ENCODE data around the gene RFFL.
A peak's percentile ranks its signal among the peaks of the same experiment; 100 is the strongest.
"Not testable (repeated sequence)": the region's sequence is repeated elsewhere in the genome, so short reads cannot be mapped to it uniquely, and the experiment has no call there.

The RFFL gene

GRCh38 chr17:35006345-35006744, 57.2 kb downstream of the RFFL start:
- DNase-seq (ENCODE audit: low spot score): no peak

GRCh38 chr17:35003778-35004177, 59.7 kb downstream of the RFFL start:
- DNase-seq (ENCODE audit: low spot score): no peak

GRCh38 chr17:35002876-35003551, 60.5 kb downstream of the RFFL start:
- no peak for DNase-seq (ENCODE audit: low spot score)

GRCh38 chr17:35001549-35001948, 62.0 kb downstream of the RFFL start:
- no peak for DNase-seq (ENCODE audit: low spot score)

GRCh38 chr17:35000965-35001364, 62.5 kb downstream of the RFFL start:
- not testable (repeated sequence) for DNase-seq (ENCODE audit: low spot score)

- no peak for DNase-seq (ENCODE audit: low spot score)
These were observed 64.1 kb downstream of the RFFL start for GRCh38 chr17:34999456-34999855.

GRCh38 chr17:34998205-34998604, 65.3 kb downstream of the RFFL start:
- peak; percentile 86 for DNase-seq (ENCODE audit: low spot score)

GRCh38 chr17:34997355-34997862, 66.1 kb downstream of the RFFL start:
- DNase-seq (ENCODE audit: low spot score): no peak

- DNase-seq (ENCODE audit: low spot score): no peak
These were observed 66.9 kb downstream of the RFFL start for GRCh38 chr17:34996422-34997285.

GRCh38 chr17:34993031-34993430, 70.5 kb downstream of the RFFL start:
- no peak for DNase-seq (ENCODE audit: low spot score)

- DNase-seq (ENCODE audit: low spot score): no peak
These were observed 71.9 kb downstream of the RFFL start for GRCh38 chr17:34991606-34992005.

GRCh38 chr17:34990921-34991365, 72.6 kb downstream of the RFFL start:
- DNase-seq (ENCODE audit: low spot score): no peak

- DNase-seq (ENCODE audit: low spot score): no peak
These were observed 74.0 kb downstream of the RFFL start for GRCh38 chr17:34989473-34989872.

- no peak for DNase-seq (ENCODE audit: low spot score)
These were observed 74.9 kb downstream of the RFFL start for GRCh38 chr17:34988644-34989043.

- DNase-seq (ENCODE audit: low spot score): no peak
These were observed 76.3 kb downstream of the RFFL start for GRCh38 chr17:34987232-34987631.

- no peak for DNase-seq (ENCODE audit: low spot score)
These were observed 81.8 kb downstream of the RFFL start for GRCh38 chr17:34981538-34982241.

GRCh38 chr17:34980681-34981537, 82.6 kb downstream of the RFFL start:
- DNase-seq (ENCODE audit: low spot score): peak; percentile 92

GRCh38 chr17:34980353-34980680, 83.2 kb downstream of the RFFL start, which contains the start of gene LIG3:
Gene LIG3 (plus strand): TSS chr17:34980512. CDS start chr17:34983006, 2,494 bp downstream.
- DNase-seq (ENCODE audit: low spot score): peak; percentile 94

GRCh38 chr17:34979650-34980352, 83.7 kb downstream of the RFFL start:
- no peak for DNase-seq (ENCODE audit: low spot score)

- DNase-seq (ENCODE audit: low spot score): no peak
These were observed 84.4 kb downstream of the RFFL start for GRCh38 chr17:34979153-34979552.
